ENCODE measurements around the gene NTSR2.

NTSR2 gene

GRCh38 chr2:11667194-11667593, 2.8 kb downstream of the NTSR2 start:
- Histone ChIP-seq H2BK12ac (ENCODE audit: low read length) (no peak overlapping the region), H3K18ac (ENCODE audit: low read length) (no peak overlapping the region), H4K91ac (ENCODE audit: low read depth, low read length, poor library complexity) (no peak overlapping the region), H3K4me1 (ENCODE audit: control insufficient read depth in 2 of 2, insufficient read depth in 1 of 2, low read depth in 1 of 2, low read length in 2 of 2) (peaks cover 0 to 5% of the 10 kb centered on the region in 2 donors), H2BK15ac (ENCODE audit: low read length) (no peak overlapping the region), H3K4me3 (ENCODE audit: low read length in 2 of 2) (no peak overlapping the region), H3K23ac (ENCODE audit: low read depth, low read length, poor library complexity) (no peak overlapping the region), H3K27ac (replicated peaks; ENCODE audit: low read length) (no peak overlapping the region), H3K27me3 (ENCODE audit: control insufficient read depth in 3 of 3, insufficient read depth in 3 of 3, low read depth in 1 of 3, low read length in 3 of 3) (peaks cover 0 to 46% (median 17%) of the 10 kb centered on the region in 3 experiments), H3K36me3 (replicated peaks in 1 of 2; ENCODE audit: control insufficient read depth in 2 of 2, insufficient read depth in 2 of 2, low read length in 2 of 2) (no peaks in the 10 kb centered on the region), H3K14ac (ENCODE audit: low read length) (no peak overlapping the region), H3K4me2 (ENCODE audit: insufficient read depth, low read length, poor library complexity, severe bottlenecking) (no peak overlapping the region), H2AFZ (ENCODE audit: low read length) (no peak overlapping the region), H3K9me3 (replicated peaks in 1 of 2; ENCODE audit: control insufficient read depth in 2 of 2, insufficient read depth in 1 of 2, low read depth in 1 of 2, low read length in 2 of 2) (peaks cover 5 to 6% of the 10 kb centered on the region in 2 donors), H3K79me1 (ENCODE audit: low read depth, low read length) (no peaks in the 10 kb centered on the region), H3K9ac (ENCODE audit: low read depth, low read length, poor library complexity) (no peak overlapping the region), H4K8ac (ENCODE audit: low read depth, low read length) (no peak overlapping the region), H2BK5ac (ENCODE audit: low read length) (no peak overlapping the region), H2AK5ac (ENCODE audit: low read depth, low read length) (no peak overlapping the region), H2BK120ac (ENCODE audit: low read depth, low read length) (no peak overlapping the region), H3K4ac (ENCODE audit: low read length) (no peak overlapping the region)
- WGBS, 2 donors (ENCODE audit: extremely low coverage in 2 of 2, insufficient read length in 2 of 2, insufficient replicate concordance in 1 of 2), result no CpG with 5 or more reads among the region's 3 CpGs
- no peak for DNase-seq (ENCODE audit: low spot score)

GRCh38 chr2:11665510-11666362, 4.3 kb downstream of the NTSR2 start:
- Histone ChIP-seq H4K91ac (ENCODE audit: low read depth, low read length, poor library complexity) (no peak overlapping the region), H3K36me3 (replicated peaks in 1 of 2; ENCODE audit: control insufficient read depth in 2 of 2, insufficient read depth in 2 of 2, low read length in 2 of 2) (no peaks in the 10 kb centered on the region), H2AK5ac (ENCODE audit: low read depth, low read length) (no peak overlapping the region), H3K79me1 (ENCODE audit: low read depth, low read length) (no peaks in the 10 kb centered on the region), H3K4me1 (ENCODE audit: control insufficient read depth in 2 of 2, insufficient read depth in 1 of 2, low read depth in 1 of 2, low read length in 2 of 2) (peaks cover 0 to 5% of the 10 kb centered on the region in 2 donors), H3K4ac (ENCODE audit: low read length) (no peak overlapping the region), H4K8ac (ENCODE audit: low read depth, low read length) (no peak overlapping the region), H3K18ac (ENCODE audit: low read length) (no peak overlapping the region), H2BK15ac (ENCODE audit: low read length) (no peak overlapping the region), H3K14ac (ENCODE audit: low read length) (no peak overlapping the region), H2BK12ac (ENCODE audit: low read length) (no peak overlapping the region), H2AFZ (ENCODE audit: low read length) (no peak overlapping the region), H2BK120ac (ENCODE audit: low read depth, low read length) (no peak overlapping the region), H3K23ac (ENCODE audit: low read depth, low read length, poor library complexity) (peak overlapping the region; percentile 44), H3K9me3 (replicated peaks in 1 of 2; ENCODE audit: control insufficient read depth in 2 of 2, insufficient read depth in 1 of 2, low read depth in 1 of 2, low read length in 2 of 2) (peaks cover 5 to 11% of the 10 kb centered on the region in 2 donors), H3K9ac (ENCODE audit: low read depth, low read length, poor library complexity) (no peak overlapping the region), H2BK5ac (ENCODE audit: low read length) (no peak overlapping the region), H3K27me3 (ENCODE audit: control insufficient read depth in 3 of 3, insufficient read depth in 3 of 3, low read depth in 1 of 3, low read length in 3 of 3) (peaks cover 0 to 39% (median 17%) of the 10 kb centered on the region in 3 experiments), H3K4me2 (ENCODE audit: insufficient read depth, low read length, poor library complexity, severe bottlenecking) (no peak overlapping the region), H3K27ac (replicated peaks; ENCODE audit: low read length) (no peak overlapping the region), H3K4me3 (ENCODE audit: low read length in 2 of 2) (no peak overlapping the region)
- no CpG with 5 or more reads among the region's 10 CpGs for WGBS, 2 donors (ENCODE audit: extremely low coverage in 2 of 2, insufficient read length in 2 of 2, insufficient replicate concordance in 1 of 2)
- DNase-seq (ENCODE audit: low spot score), result no peak

- H2AK5ac ChIP-seq (ENCODE audit: low read depth, low read length), result no peak overlapping the region
- H3K36me3 ChIP-seq (replicated peaks in 1 of 2; ENCODE audit: control insufficient read depth in 2 of 2, insufficient read depth in 2 of 2, low read length in 2 of 2), result no peaks in the 10 kb centered on the region
- H3K4me2 ChIP-seq (ENCODE audit: insufficient read depth, low read length, poor library complexity, severe bottlenecking), result no peak overlapping the region
- H3K9ac ChIP-seq (ENCODE audit: low read depth, low read length, poor library complexity), result no peak overlapping the region
- H3K14ac ChIP-seq (ENCODE audit: low read length), result no peak overlapping the region
- H2BK15ac ChIP-seq (ENCODE audit: low read length), result no peak overlapping the region
- no peak overlapping the region for H3K4me3 ChIP-seq (ENCODE audit: low read length in 2 of 2)
- no peak overlapping the region for H3K27ac ChIP-seq (replicated peaks; ENCODE audit: low read length)
- no peak overlapping the region for H2BK5ac ChIP-seq (ENCODE audit: low read length)
- no peak for DNase-seq (ENCODE audit: low spot score)
- no peak overlapping the region for H4K8ac ChIP-seq (ENCODE audit: low read depth, low read length)
- no peak overlapping the region for H3K23ac ChIP-seq (ENCODE audit: low read depth, low read length, poor library complexity)
- H3K18ac ChIP-seq (ENCODE audit: low read length), result no peak overlapping the region
- H3K4ac ChIP-seq (ENCODE audit: low read length), result no peak overlapping the region
- no peak overlapping the region for H2AFZ ChIP-seq (ENCODE audit: low read length)
- no peak overlapping the region for H2BK120ac ChIP-seq (ENCODE audit: low read depth, low read length)
- no CpG with 5 or more reads among the region's 11 CpGs for WGBS, 2 donors (ENCODE audit: extremely low coverage in 2 of 2, insufficient read length in 2 of 2, insufficient replicate concordance in 1 of 2)
- H3K4me1 ChIP-seq (ENCODE audit: control insufficient read depth in 2 of 2, insufficient read depth in 1 of 2, low read depth in 1 of 2, low read length in 2 of 2), result peaks cover 0 to 4% of the 10 kb centered on the region in 2 donors
- no peak overlapping the region for H4K91ac ChIP-seq (ENCODE audit: low read depth, low read length, poor library complexity)
- peaks cover 5 to 11% of the 10 kb centered on the region in 2 donors for H3K9me3 ChIP-seq (replicated peaks in 1 of 2; ENCODE audit: control insufficient read depth in 2 of 2, insufficient read depth in 1 of 2, low read depth in 1 of 2, low read length in 2 of 2)
- H3K79me1 ChIP-seq (ENCODE audit: low read depth, low read length), result no peaks in the 10 kb centered on the region
- H2BK12ac ChIP-seq (ENCODE audit: low read length), result no peak overlapping the region
- peaks cover 0 to 31% (median 13%) of the 10 kb centered on the region in 3 experiments for H3K27me3 ChIP-seq (ENCODE audit: control insufficient read depth in 3 of 3, insufficient read depth in 3 of 3, low read depth in 1 of 3, low read length in 3 of 3)
Measured at GRCh38 chr2:11665028-11665427, 5.0 kb downstream of the NTSR2 start.

- H3K36me3 ChIP-seq (replicated peaks in 1 of 2; ENCODE audit: control insufficient read depth in 2 of 2, insufficient read depth in 2 of 2, low read length in 2 of 2), result no peaks in the 10 kb centered on the region
- H3K4me3 ChIP-seq (ENCODE audit: low read length in 2 of 2), result no peak overlapping the region
- H3K4ac ChIP-seq (ENCODE audit: low read length), result no peak overlapping the region
- peaks cover 0 to 17% (median 2%) of the 10 kb centered on the region in 3 experiments for H3K27me3 ChIP-seq (ENCODE audit: control insufficient read depth in 3 of 3, insufficient read depth in 3 of 3, low read depth in 1 of 3, low read length in 3 of 3)
- no peak overlapping the region for H3K23ac ChIP-seq (ENCODE audit: low read depth, low read length, poor library complexity)
- DNase-seq (ENCODE audit: low spot score), result no peak
- no peak overlapping the region for H3K4me2 ChIP-seq (ENCODE audit: insufficient read depth, low read length, poor library complexity, severe bottlenecking)
- H2BK15ac ChIP-seq (ENCODE audit: low read length), result no peak overlapping the region
- no peaks in the 10 kb centered on the region for H3K79me1 ChIP-seq (ENCODE audit: low read depth, low read length)
- H3K9me3 ChIP-seq (replicated peaks in 1 of 2; ENCODE audit: control insufficient read depth in 2 of 2, insufficient read depth in 1 of 2, low read depth in 1 of 2, low read length in 2 of 2), result peaks cover 4 to 11% of the 10 kb centered on the region in 2 donors
- no peak overlapping the region for H2BK12ac ChIP-seq (ENCODE audit: low read length)
- no peaks in the 10 kb centered on the region for H3K4me1 ChIP-seq (ENCODE audit: control insufficient read depth in 2 of 2, insufficient read depth in 1 of 2, low read depth in 1 of 2, low read length in 2 of 2)
- H3K18ac ChIP-seq (ENCODE audit: low read length), result no peak overlapping the region
- no peak overlapping the region for H3K9ac ChIP-seq (ENCODE audit: low read depth, low read length, poor library complexity)
- WGBS, 2 donors (ENCODE audit: extremely low coverage in 2 of 2, insufficient read length in 2 of 2, insufficient replicate concordance in 1 of 2), result no CpG with 5 or more reads among the region's 2 CpGs
- no peak overlapping the region for H4K8ac ChIP-seq (ENCODE audit: low read depth, low read length)
- H3K14ac ChIP-seq (ENCODE audit: low read length), result no peak overlapping the region
- H4K91ac ChIP-seq (ENCODE audit: low read depth, low read length, poor library complexity), result no peak overlapping the region
- no peak overlapping the region for H2AK5ac ChIP-seq (ENCODE audit: low read depth, low read length)
- H3K27ac ChIP-seq (replicated peaks; ENCODE audit: low read length), result no peak overlapping the region
- H2BK120ac ChIP-seq (ENCODE audit: low read depth, low read length), result no peak overlapping the region
- no peak overlapping the region for H2AFZ ChIP-seq (ENCODE audit: low read length)
- H2BK5ac ChIP-seq (ENCODE audit: low read length), result no peak overlapping the region
Measured at GRCh38 chr2:11663427-11663826, 6.6 kb downstream of the NTSR2 start.

Measured in neuronal stem cell (in vitro differentiated cells).